GM20000 (cell line): Measurements from ENCODE around the gene KRTAP1-4.
"Not testable (repeated sequence)": the region's sequence is repeated elsewhere in the genome, so short reads cannot be mapped to it uniquely, and the experiment has no call there.

Source experiments
- DNase-seq: peaks from one replicate; pipeline ENCODE4 v3.0.0; 2012; ENCODE audit warnings: low spot score
- CTCF ChIP-seq: IDR thresholded peaks from 2 replicates; pipeline ENCODE4 v1.5.1; 2012; ENCODE audit warnings: mild to moderate bottlenecking, control low read depth; ENCODE audit errors: extremely low read depth, missing control alignments

The KRTAP1-4 gene

GRCh38 chr17:41054025-41054424 lies 24.0 kb upstream of the KRTAP1-4 start:
- no peak for TF ChIP-seq CTCF
- no peak for DNase-seq

- TF ChIP-seq CTCF: no peak
- DNase-seq: no peak
These were observed 22.6 kb upstream of the KRTAP1-4 start for GRCh38 chr17:41052566-41052965.

- no peak for DNase-seq
- no peak for TF ChIP-seq CTCF
These were observed 19.1 kb upstream of the KRTAP1-4 start for GRCh38 chr17:41049110-41049509.

DNA sequence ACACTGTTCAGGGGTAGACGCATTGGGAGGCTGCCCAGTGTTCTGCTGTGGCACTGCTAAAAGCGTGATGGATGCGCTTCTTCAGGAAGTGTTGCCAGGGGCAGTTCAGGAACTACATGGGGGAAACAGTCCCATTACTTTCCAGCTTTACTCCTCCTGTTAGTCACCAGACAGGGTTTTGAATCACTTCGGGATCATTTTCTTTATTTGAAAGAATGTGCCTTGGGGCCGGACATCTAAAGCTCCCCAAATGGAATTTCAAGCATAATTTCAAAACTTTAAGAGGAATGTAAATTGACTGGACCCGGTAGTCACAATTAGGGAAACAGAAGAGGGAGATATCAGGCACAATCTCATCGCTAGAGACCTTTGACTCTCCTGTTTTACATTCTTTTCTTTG lies 18.4 kb upstream of the KRTAP1-4 start:
- no peak for DNase-seq
- no peak for TF ChIP-seq CTCF

DNA sequence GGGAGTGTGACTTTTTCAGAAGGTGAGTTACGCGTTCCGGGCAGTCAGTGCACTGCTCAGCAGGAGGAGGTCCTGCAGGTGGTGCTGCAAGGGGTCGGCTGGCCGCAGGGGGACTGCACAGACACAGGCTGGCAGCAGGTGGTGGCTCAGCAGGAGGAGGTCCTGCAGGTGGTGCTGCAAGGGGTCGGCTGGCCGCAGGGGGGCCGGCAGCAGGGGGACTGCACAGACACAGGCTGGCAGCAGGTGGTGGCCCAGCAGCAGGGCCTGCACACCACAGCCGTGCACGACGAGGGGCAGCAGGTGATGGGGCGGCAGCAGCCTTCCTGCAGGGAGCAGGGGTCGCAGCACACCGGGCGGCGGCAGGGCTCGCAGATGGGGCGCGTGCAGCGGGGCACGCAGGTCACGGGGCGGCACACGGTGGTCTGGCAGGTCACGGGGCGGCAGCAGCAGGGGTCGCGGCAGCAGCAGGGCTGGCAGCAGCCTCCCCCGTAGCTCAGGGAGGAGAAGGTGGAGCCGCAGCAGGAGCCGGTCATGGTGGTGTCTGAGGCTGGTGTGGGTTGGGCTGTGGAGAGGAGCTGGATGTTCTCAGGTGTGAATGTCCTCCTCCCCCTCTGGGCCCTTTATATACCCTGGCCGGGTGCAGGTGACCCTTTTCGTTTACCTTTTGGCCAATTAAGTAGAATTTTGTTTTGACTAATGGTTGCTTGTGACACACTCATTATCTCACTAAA lies 16.9 kb upstream of the KRTAP1-4 start, which contains the start of gene KRTAP2-1:
Gene KRTAP2-1 (minus strand): TSS at position 582 of the 731 bp plus-strand sequence. CDS start 49 bp downstream, at position 533.
- not testable (repeated sequence) for DNase-seq

GRCh38 chr17:41042953-41043352 lies 13.0 kb upstream of the KRTAP1-4 start:
- no peak for DNase-seq
- TF ChIP-seq CTCF: no peak

DNA sequence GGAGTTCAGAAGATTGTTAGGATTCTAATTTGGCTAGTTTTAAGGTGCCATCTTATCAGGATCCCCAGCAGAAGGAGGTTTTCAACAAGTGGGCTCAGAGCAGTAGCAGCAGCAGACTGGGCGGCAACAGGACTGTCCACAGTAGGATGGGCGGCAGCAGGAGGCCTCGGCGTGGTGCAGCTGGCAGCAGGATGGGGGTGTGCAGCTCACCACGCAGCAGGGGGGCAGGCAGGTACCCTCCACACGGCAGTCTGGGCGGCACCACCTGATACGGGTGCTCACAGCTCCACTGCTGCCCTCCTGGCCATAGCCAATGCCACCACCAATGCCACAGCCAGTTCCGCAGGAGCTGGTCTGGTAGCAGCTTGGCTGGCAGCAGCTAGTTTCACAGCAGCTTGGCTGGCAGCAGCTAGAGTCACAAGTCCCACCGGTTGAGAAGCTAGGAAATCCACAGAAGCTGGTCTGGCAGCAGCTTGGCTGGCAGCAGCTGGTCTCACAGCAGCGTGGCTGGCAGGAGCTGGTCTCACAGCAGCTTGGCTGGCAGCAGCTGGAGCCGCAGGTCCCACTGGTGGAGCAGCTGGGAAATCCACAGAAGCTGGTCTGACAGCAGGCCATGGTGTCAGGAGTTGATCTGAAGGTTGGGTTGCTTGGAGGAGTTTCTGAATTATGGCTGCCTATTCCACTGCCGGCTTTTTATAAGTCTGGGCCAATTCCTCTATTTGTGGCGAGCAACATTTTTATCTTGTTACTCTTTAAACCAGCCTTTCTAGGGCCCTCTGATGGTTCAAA lies 11.0 kb upstream of the KRTAP1-4 start, which contains the start of gene KRTAP1-1:
Gene KRTAP1-1 (minus strand): TSS at position 668 of the 789 bp plus-strand sequence. CDS start 53 bp downstream, at position 615.
- not testable (repeated sequence) for DNase-seq

DNA sequence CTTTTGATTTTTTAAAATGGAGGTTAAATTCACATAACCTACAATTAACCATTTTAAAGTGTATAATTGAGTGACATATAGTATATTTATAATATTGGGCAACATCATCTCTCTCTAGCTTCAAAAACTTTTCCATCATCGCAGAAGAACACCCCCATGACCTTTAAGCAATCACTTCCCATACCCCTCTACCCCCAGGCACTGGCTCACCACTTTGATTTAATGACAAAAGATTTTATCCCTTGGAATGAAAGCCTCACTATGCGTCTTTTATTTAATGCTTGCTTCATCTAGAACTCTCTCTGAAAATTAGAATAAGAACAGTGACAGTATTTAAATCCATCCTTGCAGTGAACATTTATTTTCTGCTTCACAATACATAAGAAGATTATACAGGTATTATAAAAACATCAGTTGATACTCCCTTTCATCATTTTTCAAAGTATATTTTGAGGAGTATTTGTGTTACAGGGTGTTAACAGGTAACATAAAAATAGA lies 7.9 kb upstream of the KRTAP1-4 start:
- no peak for DNase-seq
- TF ChIP-seq CTCF: no peak

GRCh38 chr17:41034346-41034935 lies 4.4 kb upstream of the KRTAP1-4 start, which contains the start of gene KRTAP1-3:
Gene KRTAP1-3 (minus strand): TSS chr17:41034874. CDS start chr17:41034821, 53 bp downstream.
- not testable (repeated sequence) for DNase-seq
